ENCODE results near the gene USP48.
"Not testable (repeated sequence)": the region's sequence is repeated elsewhere in the genome, so short reads cannot be mapped to it uniquely, and the experiment has no call there.

USP48 gene

GRCh38 chr1:21641967-21642739, 140.8 kb downstream of the USP48 start:
- in situ Hi-C loops (cut with MboI; ENCODE audit: low sequenced_read_pairs) = no loop called here

GRCh38 chr1:21641537-21641936, 141.4 kb downstream of the USP48 start:
- in situ Hi-C loops (cut with MboI; ENCODE audit: low sequenced_read_pairs) = no loop called here

- in situ Hi-C loops (cut with MboI; ENCODE audit: low sequenced_read_pairs) = no loop called here
Observed at GRCh38 chr1:21641076-21641475, 141.9 kb downstream of the USP48 start.

- in situ Hi-C loops (cut with MboI; ENCODE audit: low sequenced_read_pairs) = no loop called here
Observed at GRCh38 chr1:21640653-21641052, 142.3 kb downstream of the USP48 start.

- in situ Hi-C loops (cut with MboI; ENCODE audit: low sequenced_read_pairs) = no loop called here
Observed at GRCh38 chr1:21639594-21640041, 143.3 kb downstream of the USP48 start.

GRCh38 chr1:21638531-21639341, 144.2 kb downstream of the USP48 start:
- in situ Hi-C loops (cut with MboI; ENCODE audit: low sequenced_read_pairs) = no loop called here

GRCh38 chr1:21637514-21637913, 145.4 kb downstream of the USP48 start:
- in situ Hi-C loops (cut with MboI; ENCODE audit: low sequenced_read_pairs) = no loop called here

GRCh38 chr1:21636029-21636428, 146.9 kb downstream of the USP48 start:
- in situ Hi-C loops (cut with MboI; ENCODE audit: low sequenced_read_pairs) = no loop called here

- in situ Hi-C loops (cut with MboI; ENCODE audit: low sequenced_read_pairs) = no loop called here
Observed at GRCh38 chr1:21634806-21635535, 148.0 kb downstream of the USP48 start.

GRCh38 chr1:21633992-21634805, 148.8 kb downstream of the USP48 start:
- in situ Hi-C loops (cut with MboI; ENCODE audit: low sequenced_read_pairs) = no loop called here

GRCh38 chr1:21633141-21633755, 149.7 kb downstream of the USP48 start:
- in situ Hi-C loops (cut with MboI; ENCODE audit: low sequenced_read_pairs) = no loop called here

- in situ Hi-C loops (cut with MboI; ENCODE audit: low sequenced_read_pairs) = no loop called here
Observed at GRCh38 chr1:21631944-21632887, 150.7 kb downstream of the USP48 start.

- in situ Hi-C loops (cut with MboI; ENCODE audit: low sequenced_read_pairs) = not testable (repeated sequence)
Observed at GRCh38 chr1:21631590-21631943, 151.4 kb downstream of the USP48 start.

GRCh38 chr1:21630571-21631343, 152.2 kb downstream of the USP48 start:
- in situ Hi-C loops (cut with MboI; ENCODE audit: low sequenced_read_pairs) = no loop called here

- in situ Hi-C loops (cut with MboI; ENCODE audit: low sequenced_read_pairs) = no loop called here
Observed at GRCh38 chr1:21629971-21630370, 153.0 kb downstream of the USP48 start.

GRCh38 chr1:21628798-21629393, 154.1 kb downstream of the USP48 start:
- in situ Hi-C loops (cut with MboI; ENCODE audit: low sequenced_read_pairs) = no loop called here
